Measurements from ENCODE around the gene CRB3. TPM values are rescaled to one million over a fixed set of nuclear protein-coding genes. Genes with fewer than 3 reads are reported as not detected.

The CRB3 gene
- total and polyA plus RNA-seq, 9 of the 15 experiments (the other 6 are each of a cell fraction or from before 2014, with no cell fraction given), result 0.49 TPM; not detected in 8

GRCh38 chr19:6429419-6430221, 34.5 kb upstream of the CRB3 start:
- intact Hi-C loops (cut with micrococcal nuclease), result loop anchor here (10.0 kb wide), 2 partner anchors 115 to 265 kb away; no protein-coding TSS in a partner anchor
- TF ChIP-seq SIX5 (IDR thresholded peaks at IDR 0.05; ENCODE audit: borderline replicate concordance in 1 of 2, insufficient read depth in 1 of 2, low read depth in 1 of 2, low read length in 2 of 2), result no peak
- TF ChIP-seq ZNF778 (CRISPR knock-in tag; IDR thresholded peaks at IDR 0.05), result no peak
- TF ChIP-seq RNF2 (IDR thresholded peaks at IDR 0.05), result no peak
- TF ChIP-seq RBBP5 (IDR thresholded peaks at IDR 0.05; ENCODE audit: borderline replicate concordance, insufficient read depth, low read length, poor library complexity, severe bottlenecking), result peak; percentile 35
- TF ChIP-seq, protein P1, sequence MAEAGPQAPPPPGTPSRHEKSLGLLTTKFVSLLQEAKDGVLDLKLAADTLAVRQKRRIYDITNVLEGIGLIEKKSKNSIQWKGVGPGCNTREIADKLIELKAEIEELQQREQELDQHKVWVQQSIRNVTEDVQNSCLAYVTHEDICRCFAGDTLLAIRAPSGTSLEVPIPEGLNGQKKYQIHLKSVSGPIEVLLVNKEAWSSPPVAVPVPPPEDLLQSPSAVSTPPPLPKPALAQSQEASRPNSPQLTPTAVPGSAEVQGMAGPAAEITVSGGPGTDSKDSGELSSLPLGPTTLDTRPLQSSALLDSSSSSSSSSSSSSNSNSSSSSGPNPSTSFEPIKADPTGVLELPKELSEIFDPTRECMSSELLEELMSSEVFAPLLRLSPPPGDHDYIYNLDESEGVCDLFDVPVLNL (CRISPR knock-in tag; IDR thresholded peaks at IDR 0.05; ENCODE audit: low read depth), result 0 out of 2 replicates have a peak, but pooled peaks have one; percentile 45
- TF ChIP-seq ZNF830 (CRISPR knock-in tag; IDR thresholded peaks at IDR 0.05), result no peak
- TF ChIP-seq HDAC3 (IDR thresholded peaks at IDR 0.05; ENCODE audit: borderline replicate concordance, partially characterized antibody), result no peak
- TF ChIP-seq PHF8 (IDR thresholded peaks at IDR 0.05; ENCODE audit: borderline replicate concordance, low read length), result peak; percentile 54; the same call in 1 of the 2 replicates
- peak; percentile 36 for TF ChIP-seq SAP30 (IDR thresholded peaks at IDR 0.05; ENCODE audit: borderline replicate concordance, insufficient read depth, low read depth, low read length, poor library complexity, severe bottlenecking)
- peak; percentile 34 for TF ChIP-seq NCOA4 (IDR thresholded peaks at IDR 0.05; ENCODE audit: partially characterized antibody)
- TF ChIP-seq DPF2 (IDR thresholded peaks at IDR 0.05), result peak; percentile 37; the same call in 1 of the 2 replicates
- no peak for TF ChIP-seq ZBTB43 (CRISPR knock-in tag; IDR thresholded peaks at IDR 0.05)
- TF ChIP-seq MAZ (CRISPR knock-in tag; conservative IDR thresholded peaks at IDR 0.05 in 1 of 2, IDR thresholded peaks at IDR 0.05 in 1 of 2), result 0 out of 4 replicates have a peak, but pooled peaks of 1 of the 2 experiments have one; percentile 29
- TF ChIP-seq PHF20 (IDR thresholded peaks at IDR 0.05; ENCODE audit: partially characterized antibody), result peak; percentile 70
- TF ChIP-seq SMARCE1 (IDR thresholded peaks at IDR 0.05), result 0 out of 2 replicates have a peak, but pooled peaks have one; percentile 25
- TF ChIP-seq JUNB (CRISPR knock-in tag; conservative IDR thresholded peaks at IDR 0.05), result no peak
- TF ChIP-seq SREBF2 (CRISPR knock-in tag; IDR thresholded peaks at IDR 0.05), result no peak
- TF ChIP-seq, protein P2, sequence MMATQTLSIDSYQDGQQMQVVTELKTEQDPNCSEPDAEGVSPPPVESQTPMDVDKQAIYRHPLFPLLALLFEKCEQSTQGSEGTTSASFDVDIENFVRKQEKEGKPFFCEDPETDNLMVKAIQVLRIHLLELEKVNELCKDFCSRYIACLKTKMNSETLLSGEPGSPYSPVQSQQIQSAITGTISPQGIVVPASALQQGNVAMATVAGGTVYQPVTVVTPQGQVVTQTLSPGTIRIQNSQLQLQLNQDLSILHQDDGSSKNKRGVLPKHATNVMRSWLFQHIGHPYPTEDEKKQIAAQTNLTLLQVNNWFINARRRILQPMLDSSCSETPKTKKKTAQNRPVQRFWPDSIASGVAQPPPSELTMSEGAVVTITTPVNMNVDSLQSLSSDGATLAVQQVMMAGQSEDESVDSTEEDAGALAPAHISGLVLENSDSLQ (IDR thresholded peaks at IDR 0.05), result peak; percentile 74

More at GRCh38 chr19:6429419-6430221, 34.5 kb upstream of the CRB3 start:
- FAIRE-seq, result peak; percentile 78
- ATAC-seq, result peak; percentile 10
- peak overlapping the region; percentile 89 for H3K4me2 ChIP-seq (ENCODE audit: insufficient read depth, low read length)
- H3K36me3 ChIP-seq (ENCODE audit: control insufficient read depth, insufficient read depth, low read length), result peaks cover 3% of the 10 kb centered on the region; the same call in 1 of the 3 replicates
- H4K20me1 ChIP-seq (replicated peaks; ENCODE audit: control insufficient read depth, insufficient read depth, low read length), result no peaks in the 10 kb centered on the region
- H2AFZ ChIP-seq (ENCODE audit: low read depth, low read length), result peak overlapping the region; percentile 86
- no peaks in the 10 kb centered on the region for H3K9me3 ChIP-seq (replicated peaks; ENCODE audit: control insufficient read depth, insufficient read depth, low read depth, low read length)
- DNase-seq (ENCODE audit: extremely low read depth in 1 of 4, low spot score in 3 of 4), result peak; percentile 46 to 58 (median 57)
- POLR2A ChIA-PET, result interaction anchor here (0.8 kb wide), 1 partner anchor 59 kb away, joined by 3 read pairs; no protein-coding TSS in a partner anchor
- 15% methylated on average over 18 of the region's 20 CpGs for WGBS (ENCODE audit: insufficient coverage, low coverage, missing lambda C conversion rate)
- peak overlapping the region; percentile 68 for H3K27ac ChIP-seq (ENCODE audit: extremely low read depth, low read depth, low read length)
- H3K79me2 ChIP-seq (ENCODE audit: control insufficient read depth, insufficient read depth, low read length), result peaks cover 15% of the 10 kb centered on the region
- BruUV-seq (replicated peaks), result TSS peak; percentile 75
- H3K27me3 ChIP-seq (ENCODE audit: control insufficient read depth in 2 of 2, insufficient read depth in 2 of 2, low read length in 2 of 2), result no peaks in the 10 kb centered on the region
- H3K9ac ChIP-seq (ENCODE audit: insufficient read depth in 1 of 2, low read depth in 2 of 2, low read length in 2 of 2), result peak overlapping the region; percentile 71 to 85
- peak overlapping the region; percentile 52 for H3K4me3 ChIP-seq
- peaks cover 11 to 34% of the 10 kb centered on the region in 2 experiments for H3K4me1 ChIP-seq (replicated peaks in 1 of 2; ENCODE audit: control insufficient read depth in 2 of 2, insufficient read depth in 2 of 2, low read length in 2 of 2)
- CTCF ChIA-PET (ENCODE audit: low intra/inter-chr PET ratio), result no interaction called here
- in situ Hi-C loops (cut with MboI), result no loop called here
- H3K9me1 ChIP-seq (ENCODE audit: control insufficient read depth, insufficient read depth, low read length), result peaks cover 4% of the 10 kb centered on the region

Measured in K562 (cell line).